Choroid plexus epithelial cell (primary cell): ENCODE data around the gene CPEB1.
A peak's percentile ranks its signal among the peaks of the same experiment; 100 is the strongest.

Experiments
- DNase-seq: peaks from one replicate; pipeline ENCODE4 v3.0.0-alpha.2; 2010; ENCODE audit warnings: low read depth
- H3K4me3 ChIP-seq: 2 replicates; pipeline ENCODE4 v1.5.1; 2011; ENCODE audit warnings: low read depth, mild to moderate bottlenecking, control low read depth, low read length, moderate library complexity
- TF ChIP-seq, protein P1 (sequence below): conservative IDR thresholded peaks from 2 replicates; pipeline ENCODE4 v1.5.1; 2011; ENCODE audit warnings: low read depth, mild to moderate bottlenecking, control low read depth, inconsistent platforms, low read length, moderate library complexity

Gene CPEB1

DNA sequence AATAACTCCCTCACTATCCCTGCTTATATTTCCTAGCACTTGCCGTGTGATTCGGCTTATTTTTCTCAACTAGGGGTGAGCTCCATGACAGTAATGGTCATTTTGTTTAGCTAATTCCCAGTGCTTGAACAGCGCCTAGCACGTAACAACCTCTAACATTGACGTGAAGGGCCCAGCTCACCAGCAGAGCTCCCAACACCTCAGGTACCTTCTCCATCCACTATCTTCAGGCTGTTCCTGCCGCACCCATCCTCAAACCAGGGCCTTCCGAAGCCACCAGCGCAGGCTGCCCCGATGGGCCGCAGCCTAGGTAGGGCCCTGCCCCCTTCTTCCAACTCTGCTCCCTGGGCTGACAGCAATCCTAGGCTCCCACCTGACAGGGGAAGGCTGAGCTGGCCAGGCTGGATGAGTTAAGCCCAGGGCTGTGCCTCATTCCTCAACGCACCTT is 106.2 kb downstream of the CPEB1 start:
- peak; percentile 35 for DNase-seq
- TF ChIP-seq, protein P1, sequence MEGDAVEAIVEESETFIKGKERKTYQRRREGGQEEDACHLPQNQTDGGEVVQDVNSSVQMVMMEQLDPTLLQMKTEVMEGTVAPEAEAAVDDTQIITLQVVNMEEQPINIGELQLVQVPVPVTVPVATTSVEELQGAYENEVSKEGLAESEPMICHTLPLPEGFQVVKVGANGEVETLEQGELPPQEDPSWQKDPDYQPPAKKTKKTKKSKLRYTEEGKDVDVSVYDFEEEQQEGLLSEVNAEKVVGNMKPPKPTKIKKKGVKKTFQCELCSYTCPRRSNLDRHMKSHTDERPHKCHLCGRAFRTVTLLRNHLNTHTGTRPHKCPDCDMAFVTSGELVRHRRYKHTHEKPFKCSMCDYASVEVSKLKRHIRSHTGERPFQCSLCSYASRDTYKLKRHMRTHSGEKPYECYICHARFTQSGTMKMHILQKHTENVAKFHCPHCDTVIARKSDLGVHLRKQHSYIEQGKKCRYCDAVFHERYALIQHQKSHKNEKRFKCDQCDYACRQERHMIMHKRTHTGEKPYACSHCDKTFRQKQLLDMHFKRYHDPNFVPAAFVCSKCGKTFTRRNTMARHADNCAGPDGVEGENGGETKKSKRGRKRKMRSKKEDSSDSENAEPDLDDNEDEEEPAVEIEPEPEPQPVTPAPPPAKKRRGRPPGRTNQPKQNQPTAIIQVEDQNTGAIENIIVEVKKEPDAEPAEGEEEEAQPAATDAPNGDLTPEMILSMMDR: no peak

DNA sequence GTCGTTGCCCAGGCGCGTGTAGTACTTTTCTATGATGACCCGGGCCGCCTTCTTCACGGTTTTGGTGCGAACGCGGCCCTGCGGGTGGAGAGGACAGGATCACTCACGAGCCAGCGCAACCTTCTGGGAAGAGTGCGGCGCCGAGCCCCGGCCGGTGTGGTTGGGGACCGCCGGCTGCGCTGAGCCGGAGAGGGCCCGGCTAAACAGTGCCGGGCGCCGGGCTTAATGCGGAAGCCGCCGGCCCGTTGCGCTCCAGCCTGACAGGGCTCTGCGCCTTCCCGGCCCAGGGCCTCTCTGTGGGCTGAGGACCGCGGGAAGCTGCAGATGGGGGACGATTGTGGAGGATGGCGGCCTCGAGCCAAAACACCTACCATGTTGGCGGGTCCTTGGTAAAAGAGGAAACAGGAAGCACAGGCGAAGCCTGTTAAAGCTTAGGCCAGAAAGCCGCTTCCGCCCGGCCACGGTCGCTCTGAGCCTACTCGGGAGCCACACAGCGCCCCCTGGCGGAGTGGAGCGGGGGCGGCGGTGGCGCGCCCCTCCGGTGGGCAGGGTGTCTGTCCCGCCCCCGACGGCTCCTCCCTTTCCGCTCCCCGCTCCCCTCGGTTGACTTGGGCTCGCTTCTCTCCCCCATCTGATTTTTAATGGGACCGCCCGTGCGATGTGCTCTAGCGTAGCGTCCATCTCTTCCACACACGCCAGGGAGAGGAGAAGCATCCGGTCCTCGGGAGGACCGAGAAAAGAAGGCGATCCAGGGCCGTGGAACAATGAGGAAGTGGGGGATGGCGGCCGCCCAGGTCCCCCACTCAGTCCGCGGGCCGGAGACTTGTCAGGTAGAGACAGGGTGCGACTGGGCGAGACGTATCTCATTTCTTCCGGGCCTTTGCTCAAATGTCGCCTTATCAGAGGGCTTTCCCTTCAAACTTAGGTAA is 106.8 kb downstream of the CPEB1 start, which contains the start of gene RPS17:
Gene RPS17, minus strand, starts transcription at position 403 of the 929 bp plus-strand sequence. Its CDS starts 29 bp downstream, at position 374.
- H3K4me3 ChIP-seq: peak within 1 kb of the TSS; percentile 99
- DNase-seq: peak; percentile 98
- TF ChIP-seq, protein P1: peak; percentile 79

More for the DNA sequence above, 106.2 kb downstream of the CPEB1 start:
- peak overlapping the region; percentile 99 for H3K4me3 ChIP-seq

DNA sequence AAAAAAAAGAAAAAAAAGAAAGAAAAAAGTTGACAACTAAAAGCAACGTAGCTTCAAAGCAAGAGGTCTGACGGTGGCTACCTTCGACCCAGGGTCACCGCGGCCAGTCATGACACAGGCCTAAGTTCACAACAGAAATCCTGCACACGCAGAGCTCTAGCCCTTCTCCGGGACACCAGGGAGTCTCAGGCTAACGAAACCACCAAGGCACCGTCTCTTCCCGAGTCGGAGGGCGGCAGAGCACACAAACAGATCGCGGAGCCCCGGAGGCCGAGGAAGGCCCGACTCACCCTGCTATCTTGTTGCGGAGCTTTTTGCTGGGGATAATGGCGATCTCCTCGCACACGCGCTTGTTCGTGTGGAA is 107.5 kb downstream of the CPEB1 start:
- peak overlapping the region; percentile 99 for H3K4me3 ChIP-seq
- DNase-seq: peak; percentile 14
- TF ChIP-seq, protein P1: no peak

DNA sequence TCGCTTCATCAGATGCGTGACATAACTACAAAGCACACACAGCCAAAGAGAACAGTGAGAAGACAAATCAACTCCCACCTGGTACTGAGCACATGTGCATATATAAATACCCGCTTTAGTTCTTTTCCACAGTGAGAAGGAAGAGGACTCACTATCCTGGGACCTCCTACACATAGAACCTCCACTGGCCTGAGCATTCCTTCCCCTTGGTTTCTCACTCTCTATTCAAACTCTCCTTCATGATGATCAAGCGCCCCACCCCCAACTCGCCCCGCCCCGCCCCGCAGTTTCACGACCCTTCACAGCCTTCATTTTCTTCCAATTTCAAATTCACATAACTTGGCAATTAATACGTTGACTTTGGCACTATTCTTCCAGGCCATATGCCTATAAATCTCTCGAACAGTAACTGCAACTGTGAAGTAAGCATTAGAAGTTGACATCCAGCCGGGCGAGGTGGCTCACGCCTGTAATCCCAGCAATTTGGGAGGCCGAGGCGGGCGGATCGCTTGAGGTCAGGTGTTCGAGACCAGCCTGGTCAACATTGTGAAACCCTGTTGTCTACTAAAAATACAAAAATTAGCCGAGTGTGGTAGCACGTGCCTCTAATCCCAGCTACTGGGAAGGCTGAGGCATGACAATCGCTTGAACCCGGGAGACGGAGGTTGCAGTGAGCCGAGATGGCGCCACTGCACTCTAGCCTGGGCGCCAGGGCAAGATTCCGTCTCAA is 108.0 kb downstream of the CPEB1 start:
- H3K4me3 ChIP-seq: peak overlapping the region; percentile 99
- peak; percentile 31 for DNase-seq
- TF ChIP-seq, protein P1: no peak

DNA sequence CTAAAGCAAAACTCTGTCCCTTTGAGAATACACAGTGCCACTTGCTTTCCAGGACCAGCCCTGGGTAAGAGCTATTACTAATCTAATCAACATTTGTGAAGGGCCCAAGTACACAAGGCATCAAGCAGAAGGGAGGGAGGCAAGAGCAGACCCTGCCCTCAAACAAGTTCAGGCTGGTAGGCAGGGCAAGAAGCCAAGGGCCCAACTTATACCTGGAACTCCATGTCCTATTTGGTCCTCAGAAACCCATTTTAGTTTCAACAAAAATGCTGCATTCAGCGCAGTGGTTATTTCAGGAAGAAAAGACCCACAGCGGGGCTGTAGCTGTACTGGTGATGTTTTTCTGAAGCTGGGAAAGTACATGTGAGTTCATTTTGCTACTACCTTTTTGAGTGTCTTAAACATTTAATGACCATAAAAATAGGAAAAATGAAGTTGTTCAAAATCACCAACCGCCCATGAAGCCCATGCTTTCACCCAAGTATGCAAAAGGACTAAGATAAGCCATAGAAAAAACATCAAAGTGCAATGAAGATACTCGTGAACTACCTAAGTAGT is 109.7 kb downstream of the CPEB1 start:
- H3K4me3 ChIP-seq: no peak overlapping the region
- TF ChIP-seq, protein P1: no peak
- DNase-seq: no peak

GRCh38 chr15:82536409-82537350 is 110.5 kb downstream of the CPEB1 start:
- peak; percentile 25 for DNase-seq
- H3K4me3 ChIP-seq: no peak overlapping the region
- TF ChIP-seq, protein P1: no peak
